ENCODE results near the gene FBP2. TPM values are rescaled to one million over a fixed set of nuclear protein-coding genes. Genes with fewer than 3 reads are reported as not detected.

FBP2 gene
- total and polyA plus RNA-seq, 2 of the 8 experiments (the other 6 are each of a cell fraction or from before 2014, with no cell fraction given): not detected

DNA sequence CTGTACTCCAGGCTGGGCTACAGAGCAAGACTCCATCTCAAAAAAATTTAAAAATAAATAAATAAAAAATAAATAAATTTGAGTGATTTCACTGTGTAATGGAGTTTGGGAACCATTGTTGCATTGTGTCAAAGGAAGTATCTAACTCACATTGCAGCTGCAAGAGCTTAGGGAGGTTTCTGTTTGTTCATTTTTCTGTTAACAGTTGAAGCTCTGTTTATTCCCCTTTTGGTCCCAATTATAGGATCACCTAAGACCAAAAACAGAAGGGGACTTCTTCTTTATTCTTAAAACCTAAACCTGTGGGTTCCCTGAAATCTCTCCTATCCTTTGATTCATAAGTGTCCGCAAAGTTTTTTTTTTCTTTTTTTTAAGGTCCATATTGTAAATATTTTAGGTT, 67.4 kb downstream of the FBP2 start:
- CTCF ChIA-PET (ENCODE audit: partially characterized antibody): no interaction called here
- 100% methylated on average over 1 of the region's 1 CpG; no CpG with 5 or more reads in 1 of the 2 experiments for WGBS, 2 experiments (ENCODE audit: extremely low coverage in 1 of 2, insufficient coverage in 1 of 2, insufficient read length in 1 of 2, insufficient replicate concordance in 2 of 2, low coverage in 1 of 2, low lambda C conversion rate in 2 of 2, missing lambda C conversion rate in 1 of 2)

More for the DNA sequence above, 67.4 kb downstream of the FBP2 start:
- H4K91ac ChIP-seq (replicated peaks; ENCODE audit: insufficient read length, low read length): no peak overlapping the region
- H2BK120ac ChIP-seq (replicated peaks; ENCODE audit: low read depth, low read length): no peak overlapping the region
- no peaks in the 10 kb centered on the region for H3K36me3 ChIP-seq (ENCODE audit: control insufficient read depth in 2 of 4, insufficient read depth in 4 of 4, low read length in 3 of 4)
- no peak overlapping the region for H3K23ac ChIP-seq (ENCODE audit: insufficient read length)
- H2AFZ ChIP-seq (ENCODE audit: low read length): no peak overlapping the region
- H2BK15ac ChIP-seq (ENCODE audit: low read length): no peak overlapping the region
- H4K5ac ChIP-seq (ENCODE audit: insufficient read length, low read depth, low read length): no peak overlapping the region
- no peaks in the 10 kb centered on the region for H3K23me2 ChIP-seq (ENCODE audit: low read depth, low read length)
- DNase-seq (ENCODE audit: low read depth in 1 of 2, low spot score in 2 of 2) (no peak), FAIRE-seq (no peak)
- TF ChIP-seq RFX5 (IDR thresholded peaks at IDR 0.05; ENCODE audit: borderline replicate concordance, low read depth, low read length): no peak
- TF ChIP-seq JUN (IDR thresholded peaks at IDR 0.05; ENCODE audit: low read depth, low read length): no peak
- no peak for TF ChIP-seq ASH2L (IDR thresholded peaks at IDR 0.05; ENCODE audit: low read length)
- no peak for TF ChIP-seq KDM1A (IDR thresholded peaks at IDR 0.05; ENCODE audit: borderline replicate concordance, low read length)
- no peak for TF ChIP-seq SP1 (IDR thresholded peaks at IDR 0.05; ENCODE audit: low read depth, low read length)
- no peak for TF ChIP-seq JUND (IDR thresholded peaks at IDR 0.05; ENCODE audit: low read length)
- no peak for TF ChIP-seq SIRT6 (IDR thresholded peaks at IDR 0.05; ENCODE audit: low read length)
- no peak overlapping the region for H3K9ac ChIP-seq (replicated peaks in 1 of 4; ENCODE audit: extremely low read depth in 1 of 4, low read depth in 3 of 4, low read length in 3 of 4)
- H4K20me1 ChIP-seq (replicated peaks in 1 of 2; ENCODE audit: control insufficient read depth in 1 of 2, insufficient read depth in 2 of 2, low read length in 2 of 2): no peaks in the 10 kb centered on the region
- H3K79me1 ChIP-seq (ENCODE audit: low read depth, low read length): no peaks in the 10 kb centered on the region
- H3K9me3 ChIP-seq (ENCODE audit: insufficient read depth in 2 of 2, low read depth in 1 of 2, low read length in 1 of 2): no peaks in the 10 kb centered on the region
- no peak overlapping the region for H3K56ac ChIP-seq (replicated peaks; ENCODE audit: insufficient read length, low read depth, low read length)
- H2BK12ac ChIP-seq (ENCODE audit: low read depth, low read length): no peak overlapping the region
- no peak overlapping the region for H2AK5ac ChIP-seq (ENCODE audit: low read depth, low read length)
- H3K18ac ChIP-seq (ENCODE audit: extremely low read depth, low read length): no peak overlapping the region
- no peak overlapping the region for H4K8ac ChIP-seq (ENCODE audit: extremely low read depth, insufficient read depth, low read length)
- H3K4me1 ChIP-seq (replicated peaks in 1 of 4; ENCODE audit: control insufficient read depth in 3 of 4, insufficient read depth in 4 of 4, low read length in 3 of 4): no peaks in the 10 kb centered on the region
- no peak overlapping the region for H3K27ac ChIP-seq (ENCODE audit: low read depth, low read length)
- no peaks in the 10 kb centered on the region for H3K27me3 ChIP-seq (replicated peaks in 1 of 4; ENCODE audit: control insufficient read depth in 3 of 4, extremely low read depth in 1 of 4, insufficient read depth in 3 of 4, low read length in 3 of 4)
- no peak overlapping the region for H2BK20ac ChIP-seq (ENCODE audit: low read length)
- no peak overlapping the region for H3K14ac ChIP-seq (ENCODE audit: insufficient read length)
- no peak overlapping the region for H3K4me2 ChIP-seq (ENCODE audit: insufficient read depth in 1 of 2, low read depth in 2 of 2, low read length in 2 of 2)
- H2BK5ac ChIP-seq (ENCODE audit: low read depth, low read length): no peak overlapping the region
- POLR2A ChIA-PET (ENCODE audit: partially characterized antibody): no interaction called here
- H3K79me2 ChIP-seq (ENCODE audit: control insufficient read depth in 1 of 2, insufficient read depth in 2 of 2, low read length in 2 of 2): no peaks in the 10 kb centered on the region
- no peak overlapping the region for H3K4me3 ChIP-seq (ENCODE audit: extremely low read depth in 1 of 4, insufficient read depth in 2 of 4, low read depth in 3 of 4, low read length in 4 of 4)
- no peak overlapping the region for H3K4ac ChIP-seq (replicated peaks; ENCODE audit: insufficient read length, low read depth, low read length)

Measured in H1 (cell line).